Skin of body (tissue), 2 donors: ENCODE results near the gene LRRC34. TPM values are rescaled to one million over a fixed set of nuclear protein-coding genes. Genes with fewer than 3 reads are reported as not detected.

Source experiments
- DNase-seq: peaks from one replicate; lab custom pipeline; 2025; lab: John Stamatoyannopoulos, UW
- total RNA-seq: library from RNA; depleted of rRNA; stranded (reverse); fragments of >200 nt; gene quantifications from one replicate; pipeline ENCODE4 v1.2.3, GENCODE V29; 2014

The LRRC34 gene
- total RNA-seq, 1 donor from 2014 or later, result 2.7 TPM

DNA sequence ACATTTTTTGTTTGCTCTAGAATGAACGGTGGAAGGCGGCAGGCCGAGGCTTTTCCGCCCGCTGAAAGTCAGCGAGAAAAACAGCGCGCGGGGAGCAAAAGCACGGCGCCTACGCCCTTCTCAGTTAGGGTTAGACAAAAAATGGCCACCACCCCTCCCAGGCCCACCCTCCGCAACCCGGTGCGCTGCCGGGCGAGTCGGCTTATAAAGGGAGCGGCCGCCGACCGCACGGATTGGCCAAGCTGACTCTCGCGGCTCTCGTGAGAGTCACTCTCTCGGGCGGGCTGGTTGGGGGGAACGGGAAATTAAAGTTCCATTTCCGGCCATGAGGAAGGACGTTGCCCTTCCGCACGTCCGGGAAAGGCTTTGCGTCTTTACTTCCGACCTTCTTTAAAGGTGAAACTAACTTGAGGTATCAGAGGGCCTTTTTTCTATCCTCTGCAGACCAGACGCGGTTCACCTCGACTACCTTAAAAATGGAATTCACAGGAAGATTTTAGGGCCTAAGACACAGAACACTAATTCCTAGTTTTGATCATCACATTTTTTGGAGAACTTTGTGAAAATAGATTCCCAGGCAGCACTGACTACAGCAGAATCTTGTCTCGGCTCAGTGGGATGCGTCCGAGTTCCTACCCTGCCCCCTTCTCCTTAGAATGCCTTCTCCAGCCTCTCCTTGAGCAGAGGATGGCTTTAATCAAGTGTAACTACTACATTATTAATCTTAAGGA is 47.7 kb downstream of the LRRC34 start, which contains the start of gene TERC:
Gene TERC (minus strand): TSS at position 179 of the 731 bp plus-strand sequence.
- peak; percentile 97 for DNase-seq

- peak; percentile 25 for DNase-seq
Measured at GRCh38 chr3:169764312-169764881, 48.3 kb downstream of the LRRC34 start.

GRCh38 chr3:169760479-169760878 is 52.2 kb downstream of the LRRC34 start:
- DNase-seq, result no peak

DNA sequence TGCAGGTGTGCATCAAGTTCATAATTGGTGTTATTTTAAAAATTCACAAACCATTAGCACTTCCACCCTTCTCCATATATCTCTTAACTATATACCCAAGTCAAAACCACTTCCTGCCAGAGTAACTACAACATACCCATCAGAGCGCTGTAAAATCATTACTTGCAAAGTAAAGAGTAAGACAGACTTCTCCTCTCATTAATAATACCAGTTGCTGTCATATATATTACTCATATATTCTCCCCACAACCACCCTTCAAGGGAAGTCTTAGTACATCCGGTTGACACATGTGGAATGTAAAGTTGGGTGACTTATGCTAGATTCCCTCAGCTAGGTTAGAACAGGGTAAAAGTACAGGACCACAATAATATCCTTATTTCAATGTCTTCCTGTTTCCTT is 53.4 kb downstream of the LRRC34 start:
- DNase-seq, result no peak

DNA sequence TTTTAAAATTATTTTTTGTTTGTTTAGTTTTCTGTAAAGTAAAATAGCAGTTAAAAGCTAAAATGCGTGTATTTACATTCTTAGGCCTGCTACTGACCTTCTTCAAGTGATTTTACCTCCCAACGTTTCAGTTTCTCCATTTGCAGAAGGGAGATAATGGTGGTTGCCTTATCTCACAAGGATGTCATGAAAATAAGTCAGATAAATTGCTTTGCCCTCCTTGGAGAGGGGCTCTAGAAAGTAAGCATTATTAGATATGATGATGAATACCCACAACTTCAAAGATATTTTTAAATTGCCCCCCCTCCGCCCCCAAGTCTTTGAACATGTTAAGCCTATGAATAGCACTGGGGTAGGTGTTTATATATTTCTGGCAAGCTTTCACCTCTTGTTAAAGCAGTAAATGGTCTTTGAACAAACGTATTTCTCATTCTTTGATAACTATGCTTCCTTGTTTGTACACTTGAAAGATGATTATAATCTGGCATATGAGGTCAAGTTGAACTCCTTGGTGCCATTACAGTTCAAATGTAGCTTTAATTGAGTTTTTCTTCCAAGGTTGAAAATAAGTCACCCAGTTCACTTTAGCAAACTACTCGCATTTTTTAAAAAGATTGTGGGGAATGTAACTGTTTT is 54.2 kb downstream of the LRRC34 start:
- no peak for DNase-seq

GRCh38 chr3:169755488-169755887 is 57.2 kb downstream of the LRRC34 start:
- no peak for DNase-seq

DNA sequence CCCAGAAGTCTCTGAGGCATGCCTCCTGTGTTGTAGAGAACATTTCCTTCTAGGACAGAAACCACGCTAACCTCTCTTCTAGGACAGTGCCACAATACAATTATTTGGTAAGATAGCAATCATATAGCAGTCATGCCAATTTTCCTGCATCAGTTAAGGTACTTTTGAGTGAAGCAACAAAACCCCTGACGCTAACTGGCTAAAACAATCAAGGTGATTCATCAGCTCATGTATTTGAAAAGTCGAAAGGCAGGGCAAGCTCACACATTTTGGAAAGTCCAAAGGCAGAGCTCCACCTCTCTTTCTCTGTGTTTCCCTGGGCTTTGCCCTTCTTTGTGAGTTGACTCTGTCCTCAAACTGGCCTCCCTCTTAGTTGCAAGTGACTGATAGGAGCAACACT is 58.0 kb downstream of the LRRC34 start:
- DNase-seq, result no peak

DNA sequence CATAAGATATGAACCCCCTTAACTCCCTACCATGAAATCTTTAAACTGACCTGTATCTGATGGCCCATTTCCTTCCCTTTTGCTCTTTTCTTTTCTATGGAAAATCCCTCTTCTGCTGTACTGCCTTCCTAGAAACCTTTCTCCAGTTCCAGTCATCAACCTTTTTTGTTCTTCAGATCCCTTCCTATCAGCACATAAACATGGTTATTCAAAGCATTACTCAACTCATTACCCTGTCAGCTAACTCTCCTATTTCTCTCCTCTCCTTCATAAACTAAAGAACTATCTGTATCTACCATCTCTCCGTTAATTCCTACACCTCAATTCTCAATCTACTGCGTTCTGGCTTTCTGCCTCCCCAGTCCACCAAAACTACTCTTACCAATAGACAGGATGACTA is 60.8 kb downstream of the LRRC34 start:
- DNase-seq, result no peak

- no peak for DNase-seq
Measured at GRCh38 chr3:169750665-169751064, 62.0 kb downstream of the LRRC34 start.

- DNase-seq, result no peak
Measured at GRCh38 chr3:169748670-169749069, 64.0 kb downstream of the LRRC34 start.

- DNase-seq, result no peak
Measured at GRCh38 chr3:169746924-169747323, 65.8 kb downstream of the LRRC34 start.

- no peak for DNase-seq
Measured at GRCh38 chr3:169744366-169745054, 68.2 kb downstream of the LRRC34 start.

Other genes with a start within 250 kb of the LRRC34 start
- gene MECOM, start 149.2 kb downstream of the LRRC34 start, total RNA-seq, result 10.8 TPM
- gene TERC, start 47.8 kb downstream of the LRRC34 start, total RNA-seq, result 69.1 TPM
- 1.7 TPM for gene ACTRT3, start 43.3 kb downstream of the LRRC34 start, total RNA-seq
- gene MYNN, start 39.5 kb downstream of the LRRC34 start, total RNA-seq, result 34.0 TPM
- gene LRRIQ4, start within 50 bp of the LRRC34 start, total RNA-seq, result not detected
- gene LRRC31, start 57.0 kb upstream of the LRRC34 start, total RNA-seq, result not detected
- gene SAMD7, start 98.7 kb upstream of the LRRC34 start, total RNA-seq, result not detected
- gene SEC62, start 153.9 kb upstream of the LRRC34 start, total RNA-seq, result 52.8 TPM
- gene GPR160, start 225.1 kb upstream of the LRRC34 start, total RNA-seq, result 4.6 TPM